HG03432 (cell line): ENCODE data around the gene RCN2.
"Not testable (repeated sequence)": the region's sequence is repeated elsewhere in the genome, so short reads cannot be mapped to it uniquely, and the experiment has no call there.

Experiments
- ATAC-seq: cut with Tn5 transposase; IDR thresholded peaks from one replicate; pipeline ENCODE4 v1.9.1; 2021; ENCODE audit warnings: mild to moderate bottlenecking, moderate library complexity; ENCODE audit not compliant: unreplicated experiment

RCN2 gene

GRCh38 chr15:76931397-76932134, at the start of gene RCN2:
TSS of gene RCN2 (plus strand) at chr15:76931749. CDS start at chr15:76931842, 93 bp downstream.
- ATAC-seq, result peak; percentile 98

GRCh38 chr15:76885212-76885611, 46.3 kb upstream of the RCN2 start:
- no peak for ATAC-seq

GRCh38 chr15:76887280-76888141, 44.0 kb upstream of the RCN2 start:
- not testable (repeated sequence) for ATAC-seq

- not testable (repeated sequence) for ATAC-seq
These were observed 38.7 kb upstream of the RCN2 start for GRCh38 chr15:76892836-76893235.

- ATAC-seq, result no peak
These were observed 37.4 kb upstream of the RCN2 start for GRCh38 chr15:76894174-76894573.

GRCh38 chr15:76898102-76898501, 33.4 kb upstream of the RCN2 start:
- ATAC-seq, result no peak

GRCh38 chr15:76899176-76899930, 32.2 kb upstream of the RCN2 start:
- ATAC-seq, result not testable (repeated sequence)

GRCh38 chr15:76899931-76900310, 31.6 kb upstream of the RCN2 start:
- ATAC-seq, result not testable (repeated sequence)

GRCh38 chr15:76901965-76902364, 29.6 kb upstream of the RCN2 start:
- no peak for ATAC-seq

- ATAC-seq, result no peak
These were observed 28.3 kb upstream of the RCN2 start for GRCh38 chr15:76903251-76903681.

- ATAC-seq, result peak; percentile 29
These were observed 27.0 kb upstream of the RCN2 start for GRCh38 chr15:76904461-76905012.

GRCh38 chr15:76905013-76905839, 26.3 kb upstream of the RCN2 start, which contains the start of gene SCAPER:
TSS of gene SCAPER (minus strand) at chr15:76905340. CDS start at chr15:76883817, 21,523 bp downstream.
- peak; percentile 89 for ATAC-seq

GRCh38 chr15:76905855-76906254, 25.7 kb upstream of the RCN2 start:
- no peak for ATAC-seq

- ATAC-seq, result no peak
These were observed 19.1 kb upstream of the RCN2 start for GRCh38 chr15:76912430-76912829.

GRCh38 chr15:76913737-76914136, 17.8 kb upstream of the RCN2 start:
- ATAC-seq, result no peak

GRCh38 chr15:76916369-76916768, 15.2 kb upstream of the RCN2 start:
- no peak for ATAC-seq

- ATAC-seq, result no peak
These were observed 3.3 kb upstream of the RCN2 start for GRCh38 chr15:76928201-76928600.

- no peak for ATAC-seq
These were observed 2.4 kb upstream of the RCN2 start for GRCh38 chr15:76929011-76929760.

GRCh38 chr15:76930831-76931396, 635 bp upstream of the RCN2 start:
- no peak for ATAC-seq
